ENCODE measurements around the gene ANXA3. TPM values are rescaled to one million over a fixed set of nuclear protein-coding genes. Genes with fewer than 3 reads are reported as not detected.

The ANXA3 gene
- total and polyA plus RNA-seq, 2 donors from 2014 or later: 33.7 to 79.9 TPM

- H3K9me3 ChIP-seq (ENCODE audit: control insufficient read depth in 2 of 3, insufficient read depth in 1 of 3, low read length in 3 of 3): no peaks in the 10 kb centered on the region
- H3K27me3 ChIP-seq (ENCODE audit: control insufficient read depth, insufficient read depth, low read length): no peaks in the 10 kb centered on the region
- H3K27ac ChIP-seq (ENCODE audit: low read depth in 2 of 2, low read length in 2 of 2): no peak overlapping the region
- no peak overlapping the region for H3K9ac ChIP-seq (ENCODE audit: low read length in 3 of 3)
- no peaks in the 10 kb centered on the region for H3K36me3 ChIP-seq (ENCODE audit: control insufficient read depth in 2 of 3, insufficient read depth in 3 of 3, low read length in 3 of 3)
- no peak for TF ChIP-seq CTCF (IDR thresholded peaks at IDR 0.05; ENCODE audit: borderline replicate concordance, extremely low read depth, insufficient read depth)
- FAIRE-seq (no peak), DNase-seq (peak in 4 of 5 donors; percentile 31 to 65 (median 47))
- no peaks in the 10 kb centered on the region for H3K4me1 ChIP-seq (ENCODE audit: control insufficient read depth in 2 of 3, insufficient read depth in 2 of 3, low read depth in 1 of 3, low read length in 3 of 3)
- H3K4me3 ChIP-seq (ENCODE audit: low read length in 3 of 3): no peak overlapping the region
- intact Hi-C loops (cut with DNase I): no loop called here
Observed at GRCh38 chr4:78578674-78579425, 27.3 kb downstream of the ANXA3 start.

- Histone ChIP-seq H3K27me3 (ENCODE audit: control insufficient read depth, insufficient read depth, low read length) (no peaks in the 10 kb centered on the region), H3K9me3 (ENCODE audit: control insufficient read depth in 2 of 3, insufficient read depth in 1 of 3, low read length in 3 of 3) (no peaks in the 10 kb centered on the region), H3K9ac (ENCODE audit: low read length in 3 of 3) (no peak overlapping the region), H3K4me1 (ENCODE audit: control insufficient read depth in 2 of 3, insufficient read depth in 2 of 3, low read depth in 1 of 3, low read length in 3 of 3) (no peaks in the 10 kb centered on the region), H3K4me3 (ENCODE audit: low read length in 3 of 3) (no peak overlapping the region), H3K27ac (ENCODE audit: low read depth in 2 of 2, low read length in 2 of 2) (no peak overlapping the region), H3K36me3 (ENCODE audit: control insufficient read depth in 2 of 3, insufficient read depth in 3 of 3, low read length in 3 of 3) (no peaks in the 10 kb centered on the region)
- FAIRE-seq (no peak), DNase-seq (no peak)
- intact Hi-C loops (cut with DNase I): no loop called here
- TF ChIP-seq CTCF (IDR thresholded peaks at IDR 0.05; ENCODE audit: borderline replicate concordance, extremely low read depth, insufficient read depth): no peak
Observed at GRCh38 chr4:78581618-78582017, 30.0 kb downstream of the ANXA3 start.

DNA sequence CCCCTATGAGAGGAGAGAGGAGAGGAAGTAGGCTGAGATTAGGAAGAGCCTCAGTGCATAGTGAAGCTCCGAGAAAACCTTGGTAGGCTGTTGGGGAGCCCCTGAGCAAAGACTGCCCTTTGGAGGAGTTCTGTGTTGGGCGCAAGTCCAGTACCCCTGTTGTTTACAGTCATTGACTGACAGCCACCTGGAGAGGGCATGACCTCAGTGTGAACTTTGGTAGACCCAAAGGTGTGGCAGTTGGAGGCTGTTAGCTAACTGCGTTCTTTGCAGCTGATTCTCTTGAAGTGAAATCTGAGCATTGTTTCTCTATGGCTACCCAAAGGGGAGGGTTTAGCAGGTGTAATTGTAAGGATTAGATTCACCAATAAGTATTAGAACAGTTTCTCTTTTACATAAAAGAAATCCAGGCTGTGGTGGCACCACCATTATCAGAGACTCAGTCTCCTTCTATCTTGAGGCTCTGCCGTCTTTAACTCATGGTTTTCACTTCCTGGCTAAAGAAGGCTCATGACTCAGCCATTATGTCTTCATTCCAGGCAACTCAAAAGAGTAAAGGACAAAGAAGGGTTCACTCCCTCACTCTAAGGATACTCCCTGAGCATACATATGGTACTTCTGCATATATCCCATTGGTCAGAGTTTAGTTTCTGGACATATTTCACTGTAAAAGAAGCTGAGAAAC lies 33.4 kb downstream of the ANXA3 start:
- Histone ChIP-seq H3K36me3 (ENCODE audit: control insufficient read depth in 2 of 3, insufficient read depth in 3 of 3, low read length in 3 of 3) (no peaks in the 10 kb centered on the region), H3K9me3 (ENCODE audit: control insufficient read depth in 2 of 3, insufficient read depth in 1 of 3, low read length in 3 of 3) (no peaks in the 10 kb centered on the region), H3K4me3 (ENCODE audit: low read length in 3 of 3) (no peak overlapping the region), H3K9ac (ENCODE audit: low read length in 3 of 3) (no peak overlapping the region), H3K4me1 (ENCODE audit: control insufficient read depth in 2 of 3, insufficient read depth in 2 of 3, low read depth in 1 of 3, low read length in 3 of 3) (no peaks in the 10 kb centered on the region), H3K27me3 (ENCODE audit: control insufficient read depth, insufficient read depth, low read length) (no peaks in the 10 kb centered on the region), H3K27ac (ENCODE audit: low read depth in 2 of 2, low read length in 2 of 2) (no peak overlapping the region)
- DNase-seq (no peak), FAIRE-seq (no peak)
- intact Hi-C loops (cut with DNase I): no loop called here
- TF ChIP-seq CTCF (IDR thresholded peaks at IDR 0.05; ENCODE audit: borderline replicate concordance, extremely low read depth, insufficient read depth): no peak

Measured in kidney (tissue), 14 donors.